Measurements from ENCODE around the gene SAG.

- TF ChIP-seq CHD4 (IDR thresholded peaks at IDR 0.05; ENCODE audit: borderline replicate concordance, low read length): no peak
- no peak for TF ChIP-seq EP300 (IDR thresholded peaks at IDR 0.05; ENCODE audit: low read depth in 2 of 2, low read length in 2 of 2)
- TF ChIP-seq EP300 (CRISPR knock-in tag; IDR thresholded peaks at IDR 0.05; ENCODE audit: borderline replicate concordance): no peak
- TF ChIP-seq POLR2AphosphoS5 (IDR thresholded peaks at IDR 0.05; ENCODE audit: low read depth, low read length): no peak
- TF ChIP-seq MTF1 (CRISPR knock-in tag; IDR thresholded peaks at IDR 0.05): no peak
- no peak for TF ChIP-seq RBM22 (optimal IDR thresholded peaks at IDR 0.05; ENCODE audit: low read length)
- TF ChIP-seq GABPA (IDR thresholded peaks at IDR 0.05; ENCODE audit: low read depth, low read length): no peak
- no peak for TF ChIP-seq GABPA (CRISPR knock-in tag; IDR thresholded peaks at IDR 0.05; ENCODE audit: low read depth)
- TF ChIP-seq, protein P1, sequence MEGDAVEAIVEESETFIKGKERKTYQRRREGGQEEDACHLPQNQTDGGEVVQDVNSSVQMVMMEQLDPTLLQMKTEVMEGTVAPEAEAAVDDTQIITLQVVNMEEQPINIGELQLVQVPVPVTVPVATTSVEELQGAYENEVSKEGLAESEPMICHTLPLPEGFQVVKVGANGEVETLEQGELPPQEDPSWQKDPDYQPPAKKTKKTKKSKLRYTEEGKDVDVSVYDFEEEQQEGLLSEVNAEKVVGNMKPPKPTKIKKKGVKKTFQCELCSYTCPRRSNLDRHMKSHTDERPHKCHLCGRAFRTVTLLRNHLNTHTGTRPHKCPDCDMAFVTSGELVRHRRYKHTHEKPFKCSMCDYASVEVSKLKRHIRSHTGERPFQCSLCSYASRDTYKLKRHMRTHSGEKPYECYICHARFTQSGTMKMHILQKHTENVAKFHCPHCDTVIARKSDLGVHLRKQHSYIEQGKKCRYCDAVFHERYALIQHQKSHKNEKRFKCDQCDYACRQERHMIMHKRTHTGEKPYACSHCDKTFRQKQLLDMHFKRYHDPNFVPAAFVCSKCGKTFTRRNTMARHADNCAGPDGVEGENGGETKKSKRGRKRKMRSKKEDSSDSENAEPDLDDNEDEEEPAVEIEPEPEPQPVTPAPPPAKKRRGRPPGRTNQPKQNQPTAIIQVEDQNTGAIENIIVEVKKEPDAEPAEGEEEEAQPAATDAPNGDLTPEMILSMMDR (CRISPR knock-in tag; IDR thresholded peaks at IDR 0.05): no peak
- no peak for TF ChIP-seq STAT5B (CRISPR knock-in tag; IDR thresholded peaks at IDR 0.05)
- no peak for TF ChIP-seq NFKBIZ (CRISPR knock-in tag; IDR thresholded peaks at IDR 0.05)
- TF ChIP-seq POLR2A (IDR thresholded peaks at IDR 0.05; ENCODE audit: insufficient read depth in 1 of 2, low read depth in 2 of 2, low read length in 2 of 2): no peak
- no peak for TF ChIP-seq CREB1 (IDR thresholded peaks at IDR 0.05)
- no peak for TF ChIP-seq CREB1 (CRISPR knock-in tag; IDR thresholded peaks at IDR 0.05)
- TF ChIP-seq HCFC1 (IDR thresholded peaks at IDR 0.05; ENCODE audit: low read depth, low read length): no peak
Measured at GRCh38 chr2:233346376-233346775, 38.8 kb downstream of the SAG start.
